IMR-90 (cell line): Measurements from ENCODE around the gene MS4A18.
"Not testable (repeated sequence)": the region's sequence is repeated elsewhere in the genome, so short reads cannot be mapped to it uniquely, and the experiment has no call there.

ENCODE experiments used
- POLR2A ChIP-seq: IDR thresholded peaks from 2 replicates; pipeline ENCODE4 v1.6.1; 2012; ENCODE audit warnings: mild to moderate bottlenecking, low read depth, low read length
- TF ChIP-seq, protein P1 (sequence below): conservative IDR thresholded peaks from 2 replicates; pipeline ENCODE4 v1.5.1; 2012; ENCODE audit warnings: mild to moderate bottlenecking, low read depth, low read length, improper control_type of control experiment

DNA sequence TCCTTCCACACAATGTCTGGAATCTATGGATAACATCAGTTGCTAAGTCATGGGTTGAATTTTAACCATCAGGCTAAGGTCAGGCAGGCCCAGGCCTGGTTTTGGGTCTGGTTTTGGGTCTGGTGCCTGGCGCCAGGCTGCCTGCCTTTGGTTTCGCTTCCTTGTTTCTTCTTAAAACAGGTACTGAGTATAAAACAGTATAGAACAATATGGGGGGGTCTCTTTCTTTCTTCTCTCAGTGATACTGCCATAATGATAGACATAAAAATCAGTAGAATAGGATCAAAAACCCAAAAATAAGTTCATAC lies 40.0 kb upstream of the MS4A18 start:
- TF ChIP-seq, protein P1, sequence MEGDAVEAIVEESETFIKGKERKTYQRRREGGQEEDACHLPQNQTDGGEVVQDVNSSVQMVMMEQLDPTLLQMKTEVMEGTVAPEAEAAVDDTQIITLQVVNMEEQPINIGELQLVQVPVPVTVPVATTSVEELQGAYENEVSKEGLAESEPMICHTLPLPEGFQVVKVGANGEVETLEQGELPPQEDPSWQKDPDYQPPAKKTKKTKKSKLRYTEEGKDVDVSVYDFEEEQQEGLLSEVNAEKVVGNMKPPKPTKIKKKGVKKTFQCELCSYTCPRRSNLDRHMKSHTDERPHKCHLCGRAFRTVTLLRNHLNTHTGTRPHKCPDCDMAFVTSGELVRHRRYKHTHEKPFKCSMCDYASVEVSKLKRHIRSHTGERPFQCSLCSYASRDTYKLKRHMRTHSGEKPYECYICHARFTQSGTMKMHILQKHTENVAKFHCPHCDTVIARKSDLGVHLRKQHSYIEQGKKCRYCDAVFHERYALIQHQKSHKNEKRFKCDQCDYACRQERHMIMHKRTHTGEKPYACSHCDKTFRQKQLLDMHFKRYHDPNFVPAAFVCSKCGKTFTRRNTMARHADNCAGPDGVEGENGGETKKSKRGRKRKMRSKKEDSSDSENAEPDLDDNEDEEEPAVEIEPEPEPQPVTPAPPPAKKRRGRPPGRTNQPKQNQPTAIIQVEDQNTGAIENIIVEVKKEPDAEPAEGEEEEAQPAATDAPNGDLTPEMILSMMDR: not testable (repeated sequence)
- not testable (repeated sequence) for TF ChIP-seq POLR2A
